HCT116 (cell line): ENCODE measurements around the gene PRSS36. TPM values are rescaled to one million over a fixed set of nuclear protein-coding genes. Genes with fewer than 3 reads are reported as not detected.
"Not testable (repeated sequence)": the region's sequence is repeated elsewhere in the genome, so short reads cannot be mapped to it uniquely, and the experiment has no call there.

Experiments
- ATAC-seq: fragments of 200-7000 bp; cut with Tn5 transposase; 2 replicates; pipeline ENCODE4 v1.9.1; 2020; ENCODE audit warnings: mild to moderate bottlenecking, moderate library complexity
- BruUV-seq: library from RNA; stranded (reverse); fragments of 400-500 nt; replicated peaks from 2 replicates; lab custom pipeline; 2021; lab: Mats Ljungman, UMichigan
- CTCF ChIA-PET: fragments of 300-600 bp; sonication (Branson Sonifier 250); formaldehyde crosslinking; loops from one replicate; lab custom pipeline; 2021; ENCODE audit warnings: antibody characterized with exemption; lab: Charles Lee
- POLR2A ChIA-PET: fragments of 300-600, 350-600 bp; sonication (Branson Sonifier 250); formaldehyde crosslinking; loops from one replicate; lab custom pipeline; 2021; ENCODE audit warnings: antibody characterized with exemption; lab: Charles Lee
- RAD21 ChIA-PET, 2 experiments: fragments of 300-600 bp; sonication (Branson Sonifier 250); formaldehyde crosslinking; loops; one replicate each; lab custom pipeline; 2023; ENCODE audit warnings: low total read pairs in 2 of 2; ENCODE audit not compliant: uncharacterized antibody in 2 of 2, unreplicated experiment in 2 of 2, low non-redundant PET in 1 of 2; lab: Charles Lee
- DNase-seq: peaks from one replicate; pipeline ENCODE4 v3.0.0-alpha.2; 2010; ENCODE audit warnings: low read depth, low spot score
- H2AFZ ChIP-seq: fragments of 200-600 bp; shearing (Covaris generic), sonication (generic); 2 replicates; pipeline ENCODE4 v1.6.1; 2017; ENCODE audit warnings: low read depth, mixed run types, mixed read lengths, antibody characterized with exemption, low read length; ENCODE audit not compliant: poor library complexity, severe bottlenecking
- H3K27ac ChIP-seq: 2 replicates; pipeline ENCODE4 v1.5.1; 2012; ENCODE audit warnings: low read depth, low read length
- H3K27me3 ChIP-seq: fragments of 200-600 bp; sonication (generic); 2 replicates; pipeline ENCODE4 v1.6.1; 2016; ENCODE audit warnings: mixed run types, low read length, mixed read lengths; ENCODE audit not compliant: insufficient read depth
- H3K36me3 ChIP-seq, 2 experiments: fragments of 200-500 bp in 1 of 2; fragments of 200-600 bp in 1 of 2; sonication (Bioruptor generic) in 1 of 2; sonication (generic) in 1 of 2; 2 replicates each; pipeline versions ENCODE4 v1.5.1 to v1.6.1; 2014 to 2016; ENCODE audit warnings: low read length in 2 of 2, inconsistent platforms in 1 of 2, mixed read lengths in 1 of 2, mixed run types in 1 of 2; ENCODE audit not compliant: insufficient read depth in 2 of 2, control insufficient read depth in 1 of 2
- H3K4me1 ChIP-seq, 2 experiments: fragments of 200-600 bp in 1 of 2; sonication (generic) in 1 of 2; 2 replicates each; pipeline versions ENCODE4 v1.5.1 to v1.6.1; 2012 to 2017; ENCODE audit warnings: low read length in 2 of 2, inconsistent platforms in 1 of 2, mild to moderate bottlenecking in 1 of 2, mixed read lengths in 1 of 2, mixed run types in 1 of 2, moderate library complexity in 1 of 2; ENCODE audit not compliant: insufficient read depth in 2 of 2, control insufficient read depth in 1 of 2
- H3K4me2 ChIP-seq: fragments of 200-600 bp; sonication (generic); 2 replicates; pipeline ENCODE4 v1.6.1; 2017; ENCODE audit warnings: mixed run types, low read length, mixed read lengths
- H3K4me3 ChIP-seq, 2 experiments: fragments of 200-600 bp in 1 of 2; sonication (generic) in 1 of 2; replicated peaks in 1 of 2; 2 replicates each; pipeline ENCODE4 v1.5.1; 2011 to 2016; ENCODE audit warnings: low read length in 2 of 2, control low read depth in 1 of 2, low read depth in 1 of 2, mild to moderate bottlenecking in 1 of 2, mixed read lengths in 1 of 2, mixed run types in 1 of 2
- H3K79me2 ChIP-seq: fragments of 200-600 bp; sonication (generic); 2 replicates; pipeline ENCODE4 v1.6.1; 2017; ENCODE audit warnings: mild to moderate bottlenecking, mixed run types, low read length, moderate library complexity, mixed read lengths; ENCODE audit not compliant: insufficient read depth
- H3K9ac ChIP-seq: fragments of 200-600 bp; sonication (generic); 2 replicates; pipeline ENCODE4 v1.6.1; 2016; ENCODE audit warnings: low read length, mixed read lengths
- H3K9me2 ChIP-seq: fragments of 200-600 bp; sonication (generic), shearing (Covaris generic); 2 replicates; pipeline ENCODE4 v1.6.1; 2017; ENCODE audit warnings: mixed run types, mild to moderate bottlenecking, moderate library complexity; ENCODE audit not compliant: insufficient read depth
- H3K9me3 ChIP-seq, 2 experiments: fragments of 200-500 bp in 1 of 2; fragments of 200-600 bp in 1 of 2; sonication (Bioruptor generic) in 1 of 2; sonication (generic) in 1 of 2; 2 replicates each; pipeline ENCODE4 v1.6.1; 2014 to 2017; ENCODE audit warnings: low read length in 2 of 2, mixed read lengths in 2 of 2, inconsistent platforms in 1 of 2, low read depth in 1 of 2, mild to moderate bottlenecking in 1 of 2, mixed run types in 1 of 2, moderate library complexity in 1 of 2; ENCODE audit not compliant: control insufficient read depth in 1 of 2, insufficient read depth in 1 of 2
- H4K20me1 ChIP-seq: fragments of 200-600 bp; sonication (generic), shearing (Covaris generic); 2 replicates; pipeline ENCODE4 v1.6.1; 2017; ENCODE audit warnings: mixed run types, mild to moderate bottlenecking, moderate library complexity; ENCODE audit not compliant: insufficient read depth
- CBX3 ChIP-seq: IDR thresholded peaks from 2 replicates; pipeline ENCODE4 v1.6.1; 2012; ENCODE audit warnings: low read depth
- EGR1 ChIP-seq: IDR thresholded peaks from 2 replicates; pipeline ENCODE4 v1.6.1; 2012; ENCODE audit warnings: low read depth
- EZH2 ChIP-seq: fragments of 200-600 bp; sonication (generic); IDR thresholded peaks from 2 replicates; pipeline ENCODE4 v1.6.1; 2017; ENCODE audit warnings: antibody characterized with exemption, mixed run types
- EZH2phosphoT487 ChIP-seq: fragments of 200-600 bp; IDR thresholded peaks from 2 replicates; pipeline ENCODE4 v1.6.1; 2018; ENCODE audit warnings: antibody characterized with exemption, borderline replicate concordance
- JUND ChIP-seq: IDR thresholded peaks from 2 replicates; pipeline ENCODE4 v1.6.1; 2012
- POLR2A ChIP-seq: IDR thresholded peaks from 2 replicates; pipeline ENCODE4 v1.7.0; 2011; ENCODE audit warnings: borderline replicate concordance; ENCODE audit not compliant: insufficient read depth, insufficient read length; ENCODE audit errors: extremely low read depth
- RAD21 ChIP-seq: IDR thresholded peaks from 2 replicates; pipeline ENCODE4 v1.6.1; 2012; ENCODE audit warnings: low read depth, mild to moderate bottlenecking
- REST ChIP-seq: IDR thresholded peaks from 2 replicates; pipeline ENCODE4 v1.6.1; 2012; ENCODE audit warnings: low read depth
- SP1 ChIP-seq: IDR thresholded peaks from 2 replicates; pipeline ENCODE4 v1.6.1; 2012; ENCODE audit warnings: low read depth
- TCF7L2 ChIP-seq: IDR thresholded peaks from 2 replicates; pipeline ENCODE4 v1.7.0; 2011; ENCODE audit warnings: borderline replicate concordance, inconsistent platforms; ENCODE audit not compliant: insufficient read depth, insufficient read length; ENCODE audit errors: extremely low read depth
- ZBTB33 ChIP-seq: IDR thresholded peaks from 2 replicates; pipeline ENCODE4 v1.6.1; 2011; ENCODE audit warnings: mild to moderate bottlenecking, low read length, moderate library complexity; ENCODE audit not compliant: insufficient replicate concordance; ENCODE audit errors: extremely low read depth
- intact Hi-C: fragments of 100-400 bp; cut with micrococcal nuclease; formaldehyde crosslinking; loops from 2 replicates; pipeline ENCODE4 v1.10.0; 2022
- total RNA-seq: library from RNA; stranded (reverse); gene quantifications from one replicate; pipeline ENCODE4 v1.2.1, GENCODE V29; 2021; ENCODE audit not compliant: unreplicated experiment
- TF ChIP-seq, protein P1 (sequence below), 3 experiments: fragments of 200-600 bp in 1 of 3; sonication (generic) in 1 of 3; IDR thresholded peaks in 2 of 3; conservative IDR thresholded peaks in 1 of 3; 2 replicates each; pipeline ENCODE4 v1.5.1; 2012 to 2017; ENCODE audit warnings: low read depth in 2 of 3, low read length in 2 of 3, antibody characterized with exemption in 1 of 3, borderline replicate concordance in 1 of 3, control low read depth in 1 of 3, mild to moderate bottlenecking in 1 of 3, mixed read lengths in 1 of 3, mixed run types in 1 of 3, moderate library complexity in 1 of 3; ENCODE audit not compliant: insufficient read depth in 1 of 3

The PRSS36 gene
- total RNA-seq, 1 experiment from 2014 or later, result not detected

DNA sequence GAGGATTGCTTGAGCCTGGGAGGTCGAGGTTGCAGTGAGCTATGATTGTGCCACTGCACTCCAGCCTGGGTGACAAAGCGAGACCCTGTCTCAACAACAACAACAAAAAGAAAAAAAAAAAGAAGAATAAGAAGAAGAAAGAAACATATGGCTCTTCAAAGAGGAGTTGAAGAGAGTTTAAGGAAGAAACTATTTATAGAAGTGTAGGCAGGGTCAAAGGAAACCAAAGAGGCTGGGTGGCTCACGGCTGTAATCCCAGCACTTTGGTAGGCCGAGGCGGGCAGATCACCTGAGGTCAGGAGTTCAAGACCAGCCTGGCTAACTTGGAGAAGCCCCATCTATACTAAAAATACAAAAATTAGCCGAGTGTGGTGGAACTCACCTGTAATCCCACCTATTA, 1.1 kb upstream of the PRSS36 start:
- H3K27ac ChIP-seq, ATAC-seq, BruUV-seq, H3K9me2 ChIP-seq, H4K20me1 ChIP-seq, RAD21 ChIA-PET, H3K27me3 ChIP-seq, H3K4me3 ChIP-seq, H3K36me3 ChIP-seq, intact Hi-C loops, H2AFZ ChIP-seq, DNase-seq, CTCF ChIA-PET, H3K9me3 ChIP-seq, H3K79me2 ChIP-seq, H3K4me2 ChIP-seq, H3K9ac ChIP-seq: not testable (repeated sequence)
- peaks cover 14 to 29% of the 10 kb centered on the region in 2 experiments; a peak in 3 of 4 replicates for H3K4me1 ChIP-seq
- POLR2A ChIA-PET, result interaction anchor here (1.2 kb wide), 1 partner anchor 29 kb away, joined by 3 read pairs; the partner anchor contains the start of gene FUS

GRCh38 chr16:31149332-31149731, 534 bp downstream of the PRSS36 start:
- intact Hi-C loops, result no loop called here
- Histone ChIP-seq H3K27ac (no peak overlapping the region), H2AFZ (no peak overlapping the region), H3K27me3 (no peaks in the 10 kb centered on the region), H3K9ac (no peak overlapping the region), H3K9me3 (no peaks in the 10 kb centered on the region), H3K9me2 (no peaks in the 10 kb centered on the region), H3K4me2 (no peak overlapping the region), H3K36me3 (no peaks in the 10 kb centered on the region), H3K79me2 (no peaks in the 10 kb centered on the region), H3K4me3 (no peak overlapping the region), H3K4me1 (peaks cover 14 to 29% of the 10 kb centered on the region in 2 experiments; a peak in 3 of 4 replicates), H4K20me1 (no peaks in the 10 kb centered on the region)
- POLR2A ChIA-PET, result interaction anchor here (0.7 kb wide), 1 partner anchor 32 kb away, joined by 3 read pairs; the partner anchor contains the start of gene KAT8
- ATAC-seq (no peak), DNase-seq (no peak)
- no TSS peak for BruUV-seq
- CTCF ChIA-PET, result no interaction called here
- RAD21 ChIA-PET, result no interaction called here
- TF ChIP-seq REST, result no peak
- TF ChIP-seq JUND, result no peak
- TF ChIP-seq EZH2, result no peak
- no peak for TF ChIP-seq CBX3
- TF ChIP-seq, protein P1, sequence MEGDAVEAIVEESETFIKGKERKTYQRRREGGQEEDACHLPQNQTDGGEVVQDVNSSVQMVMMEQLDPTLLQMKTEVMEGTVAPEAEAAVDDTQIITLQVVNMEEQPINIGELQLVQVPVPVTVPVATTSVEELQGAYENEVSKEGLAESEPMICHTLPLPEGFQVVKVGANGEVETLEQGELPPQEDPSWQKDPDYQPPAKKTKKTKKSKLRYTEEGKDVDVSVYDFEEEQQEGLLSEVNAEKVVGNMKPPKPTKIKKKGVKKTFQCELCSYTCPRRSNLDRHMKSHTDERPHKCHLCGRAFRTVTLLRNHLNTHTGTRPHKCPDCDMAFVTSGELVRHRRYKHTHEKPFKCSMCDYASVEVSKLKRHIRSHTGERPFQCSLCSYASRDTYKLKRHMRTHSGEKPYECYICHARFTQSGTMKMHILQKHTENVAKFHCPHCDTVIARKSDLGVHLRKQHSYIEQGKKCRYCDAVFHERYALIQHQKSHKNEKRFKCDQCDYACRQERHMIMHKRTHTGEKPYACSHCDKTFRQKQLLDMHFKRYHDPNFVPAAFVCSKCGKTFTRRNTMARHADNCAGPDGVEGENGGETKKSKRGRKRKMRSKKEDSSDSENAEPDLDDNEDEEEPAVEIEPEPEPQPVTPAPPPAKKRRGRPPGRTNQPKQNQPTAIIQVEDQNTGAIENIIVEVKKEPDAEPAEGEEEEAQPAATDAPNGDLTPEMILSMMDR (IDR thresholded peaks at IDR 0.05 in 2 of 3, conservative IDR thresholded peaks at IDR 0.05 in 1 of 3; ENCODE audit: borderline replicate concordance in 1 of 3, insufficient read depth in 1 of 3, low read depth in 2 of 3, low read length in 2 of 3), result no peak
- TF ChIP-seq RAD21, result no peak
- no peak for TF ChIP-seq TCF7L2
- TF ChIP-seq ZBTB33, result no peak
- no peak for TF ChIP-seq EGR1
- TF ChIP-seq EZH2phosphoT487, result no peak
- TF ChIP-seq POLR2A, result no peak
- TF ChIP-seq SP1, result no peak
